MG63 (cell line): ENCODE results near the gene EDN3. TPM values are rescaled to one million over a fixed set of nuclear protein-coding genes. Genes with fewer than 3 reads are reported as not detected.

Experiments
- DNase-seq: peaks from one replicate; pipeline ENCODE4 v3.0.0-alpha.2; 2020
- H3K27me3 ChIP-seq: fragments of 250-450 bp; sonication (Bioruptor Pico); 2 replicates; pipeline ENCODE4 v1.5.1; 2020; ENCODE audit warnings: mild to moderate bottlenecking, moderate library complexity
- H3K36me3 ChIP-seq: fragments of 250-450 bp; sonication (Bioruptor Pico); 2 replicates; pipeline ENCODE4 v1.5.1; 2020; ENCODE audit warnings: mild to moderate bottlenecking, moderate library complexity
- H3K4me3 ChIP-seq: fragments of 250-450 bp; sonication (Bioruptor Pico); 2 replicates; pipeline ENCODE4 v1.5.1; 2020; ENCODE audit warnings: mild to moderate bottlenecking, moderate library complexity
- H3K9me3 ChIP-seq: fragments of 250-450 bp; sonication (Bioruptor Pico); 2 replicates; pipeline ENCODE4 v1.5.1; 2020; ENCODE audit warnings: mild to moderate bottlenecking, moderate library complexity
- total RNA-seq: library from RNA; depleted of rRNA; stranded (reverse); fragments of >200 nt; shearing (Covaris generic); gene quantifications from 2 replicates; pipeline ENCODE4 v1.2.3, GENCODE V29; 2014; ENCODE audit warnings: low replicate concordance; rRNA removed

EDN3 gene
- total RNA-seq, 1 experiment from 2014 or later, result not detected

GRCh38 chr20:59371431-59371830 is 71.0 kb downstream of the EDN3 start:
- no peaks in the 10 kb centered on the region for H3K9me3 ChIP-seq
- H3K27me3 ChIP-seq, result no peaks in the 10 kb centered on the region
- no peak overlapping the region for H3K4me3 ChIP-seq
- no peaks in the 10 kb centered on the region for H3K36me3 ChIP-seq
- no peak for DNase-seq

GRCh38 chr20:59374261-59374660 is 73.8 kb downstream of the EDN3 start:
- Histone ChIP-seq H3K9me3 (no peaks in the 10 kb centered on the region), H3K27me3 (no peaks in the 10 kb centered on the region), H3K4me3 (no peak overlapping the region), H3K36me3 (no peaks in the 10 kb centered on the region)
- no peak for DNase-seq

- Histone ChIP-seq H3K27me3 (no peaks in the 10 kb centered on the region), H3K4me3 (no peak overlapping the region), H3K9me3 (no peaks in the 10 kb centered on the region), H3K36me3 (no peaks in the 10 kb centered on the region)
- no peak for DNase-seq
Measured at GRCh38 chr20:59375541-59375940, 75.1 kb downstream of the EDN3 start.

Other genes starting within 250 kb of the EDN3 start
- gene ZNF831, start 136.8 kb upstream of the EDN3 start, total RNA-seq, result not detected in 2 replicates